ENCODE results near the gene NT5DC4.

Gene NT5DC4

DNA sequence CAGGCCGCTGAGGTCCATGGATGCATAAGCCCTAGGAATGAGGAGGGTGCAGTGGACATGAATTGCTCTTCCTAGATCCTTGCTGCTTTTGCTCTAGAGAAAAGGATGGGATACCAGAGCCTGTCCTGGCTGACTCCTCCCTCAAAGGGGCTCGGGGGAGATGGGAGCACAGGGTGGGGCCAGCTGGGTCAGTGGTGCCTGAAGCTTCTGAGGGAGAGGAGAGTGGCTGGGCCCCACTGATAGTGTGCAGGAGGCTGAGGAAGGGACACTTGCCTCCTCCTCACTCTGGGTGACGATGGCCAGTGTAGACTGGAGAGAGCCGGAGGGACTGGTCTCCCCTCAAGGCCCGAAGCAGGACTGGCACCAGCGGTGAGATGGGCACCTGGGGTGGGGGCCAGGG lies at the start of gene NT5DC4:
NT5DC4 (plus strand) TSS at position 236 of the 400 bp plus-strand sequence; CDS start at position 296, 60 bp downstream.
- no peak for DNase-seq

DNA sequence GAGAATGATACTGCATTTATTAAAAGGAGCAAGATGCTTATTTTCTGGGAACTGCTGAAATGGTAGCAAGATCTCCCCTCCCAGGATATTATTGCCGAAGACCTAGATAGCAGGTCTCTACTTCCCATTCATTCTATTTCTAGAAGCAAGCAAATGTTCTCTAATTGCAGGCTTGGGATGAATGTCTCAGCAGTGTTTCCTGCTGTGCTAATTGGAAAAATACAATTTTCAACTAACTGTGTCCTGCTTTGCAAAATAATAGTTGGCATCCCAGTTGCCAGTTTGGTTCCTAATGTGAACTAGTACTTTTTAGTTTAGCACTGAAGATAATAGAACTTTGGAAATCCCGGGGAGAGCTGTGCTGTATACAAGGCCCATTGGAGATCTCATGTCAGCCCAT lies 49.0 kb upstream of the NT5DC4 start:
- no peak for DNase-seq

DNA sequence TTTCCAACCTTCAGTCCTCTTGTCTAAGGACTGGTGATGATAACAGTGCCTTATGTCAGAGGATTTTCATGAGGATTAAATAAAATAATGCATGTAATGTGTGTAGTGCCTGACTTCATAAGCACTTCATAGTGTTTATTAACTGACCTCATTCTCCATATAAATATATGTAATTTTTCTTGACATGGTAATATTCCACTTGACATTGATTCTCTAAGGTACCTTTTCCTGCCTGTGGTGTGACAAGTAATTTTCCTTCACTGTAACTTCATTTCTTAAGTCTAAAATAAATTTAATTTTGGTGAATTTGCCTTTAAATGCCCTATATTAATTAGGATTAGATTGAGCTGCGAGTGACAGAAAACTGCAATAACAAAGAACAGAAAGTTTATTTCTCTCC lies 47.8 kb upstream of the NT5DC4 start:
- DNase-seq = no peak

DNA sequence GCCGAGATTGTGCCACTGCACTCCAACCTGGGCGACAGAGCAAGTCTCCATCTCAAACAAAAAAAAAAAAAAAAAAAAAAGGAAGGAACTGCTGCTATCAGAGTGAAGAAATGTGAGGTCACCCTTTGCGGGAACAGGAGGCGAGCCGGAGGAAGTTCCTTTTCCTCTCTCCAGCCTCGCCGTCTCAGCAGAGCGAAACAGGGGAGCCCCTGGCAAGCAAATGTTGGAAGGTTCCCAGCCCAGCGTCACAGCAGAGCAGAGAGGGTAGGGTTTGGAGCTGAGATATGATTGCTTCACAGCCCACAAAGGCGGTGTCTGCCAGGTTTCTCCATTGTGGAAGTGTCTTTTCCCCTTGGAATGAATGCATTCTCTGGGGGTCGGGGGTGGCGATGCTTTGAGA lies 46.6 kb upstream of the NT5DC4 start:
- no peak for DNase-seq

DNA sequence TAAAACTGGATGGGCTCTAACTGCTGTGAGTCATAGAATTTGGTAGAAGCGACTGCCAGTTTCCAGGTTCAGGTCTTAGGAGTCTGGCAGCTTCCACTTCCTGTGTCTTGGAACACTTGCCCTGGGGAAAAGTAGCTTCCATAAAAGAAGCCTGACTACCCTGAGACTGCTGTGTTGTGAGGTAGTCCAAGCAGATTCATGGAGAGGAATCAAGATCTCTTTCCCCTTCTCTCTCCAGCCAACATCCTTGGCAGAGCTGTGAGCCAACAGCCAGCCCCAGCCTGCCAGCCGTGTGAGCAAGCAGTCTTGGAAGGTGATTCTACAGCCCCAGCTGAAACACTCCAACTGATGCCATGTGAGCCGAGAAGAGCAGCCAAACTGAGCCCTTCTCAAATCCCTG lies 41.3 kb upstream of the NT5DC4 start:
- no peak for DNase-seq

DNA sequence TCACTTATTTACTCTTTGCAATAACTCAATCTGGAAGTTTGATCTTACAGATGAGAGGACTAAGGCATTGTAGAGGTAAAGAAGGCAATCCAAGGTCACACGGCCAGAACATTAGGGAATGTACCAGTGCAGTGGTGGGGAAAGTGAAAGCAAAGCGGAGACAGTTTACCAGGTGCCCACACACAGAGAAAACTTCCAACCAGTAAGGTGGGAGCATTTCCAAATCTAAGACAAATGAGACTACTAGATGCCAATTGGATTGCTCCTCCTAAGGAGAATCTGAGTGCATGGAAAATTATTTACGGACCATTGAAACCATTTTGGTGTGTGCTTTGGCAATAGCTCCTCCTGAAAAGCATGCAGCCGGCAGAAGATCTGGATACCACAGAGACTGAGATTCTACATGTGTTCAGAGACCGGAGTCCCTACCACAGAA lies 40.1 kb upstream of the NT5DC4 start:
- no peak for DNase-seq

DNA sequence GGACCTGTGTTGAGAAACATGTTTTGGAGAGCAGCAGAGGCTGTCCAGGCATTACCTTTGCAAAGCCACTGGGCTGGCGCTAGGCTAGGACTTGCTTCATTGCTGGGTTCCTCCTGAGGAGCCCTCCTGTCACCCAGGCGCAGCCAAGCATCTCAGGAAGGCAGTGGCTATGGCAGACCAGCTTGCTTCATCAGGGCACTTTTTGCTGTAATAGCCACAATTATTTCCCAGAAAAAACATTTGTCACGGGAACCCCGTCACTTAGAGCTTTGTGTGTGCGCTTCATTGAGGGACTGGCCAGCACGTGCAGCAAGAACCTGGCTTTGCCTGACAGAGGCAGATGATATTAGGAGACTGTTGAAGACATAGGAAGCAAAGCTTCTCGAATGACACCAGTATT lies 38.7 kb upstream of the NT5DC4 start:
- DNase-seq = no peak

DNA sequence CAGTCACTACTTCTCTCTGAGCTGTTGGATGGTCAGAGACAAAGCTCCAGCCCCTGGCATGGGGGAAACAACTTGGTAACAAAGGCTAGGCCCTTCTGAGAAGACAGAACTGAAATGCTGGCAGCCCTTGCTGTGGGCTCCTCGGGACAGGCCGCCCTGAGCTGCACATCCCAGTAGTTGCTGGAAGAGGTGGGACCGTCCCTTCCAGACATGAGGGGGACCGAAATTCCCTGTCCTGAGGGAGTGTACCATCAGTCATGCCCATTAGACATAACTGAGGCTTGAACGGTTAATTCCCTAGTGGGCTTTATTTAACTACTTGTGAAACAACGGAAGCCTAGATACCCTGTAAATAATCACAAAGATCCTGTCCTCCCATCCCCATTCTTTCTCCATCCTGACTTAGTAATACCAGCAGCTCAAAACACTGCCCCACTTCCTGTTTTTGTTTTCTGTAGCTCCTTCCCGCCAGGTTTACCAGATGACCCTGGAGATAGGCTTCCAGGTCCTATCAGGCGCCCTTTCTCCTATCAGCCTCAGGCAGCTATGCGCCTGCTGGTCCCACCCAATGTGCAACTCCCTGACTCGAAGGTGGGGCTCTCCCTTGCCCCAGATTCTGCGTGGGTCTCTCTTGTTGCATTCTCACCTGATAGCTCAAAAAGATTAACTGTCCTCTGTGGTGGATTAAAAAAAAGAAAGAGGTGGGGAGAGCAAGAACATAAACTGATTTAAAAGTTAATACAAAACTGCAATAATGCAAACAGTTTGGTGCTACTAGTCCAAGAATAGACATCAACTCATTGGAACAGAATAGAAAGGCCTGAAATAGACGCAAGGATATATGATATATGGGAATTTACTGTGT lies 37.0 kb upstream of the NT5DC4 start:
- no peak for DNase-seq

DNA sequence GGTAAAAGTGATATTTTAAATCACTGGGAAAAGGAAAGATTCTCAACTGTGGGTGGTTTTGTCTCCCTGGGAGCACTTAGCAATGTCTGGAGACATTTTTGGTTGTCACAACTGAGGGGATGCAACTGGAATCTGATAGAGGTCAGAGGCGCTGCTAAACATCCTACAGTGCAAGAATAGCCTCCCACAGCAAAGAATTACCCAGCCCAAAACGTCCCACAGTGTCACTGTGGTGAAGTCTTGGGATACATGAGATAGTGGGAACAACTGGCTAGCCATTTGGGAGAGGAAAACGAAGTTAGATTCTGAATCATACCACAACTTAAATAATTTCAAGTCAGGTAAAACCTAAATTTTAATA lies 36.4 kb upstream of the NT5DC4 start:
- no peak for DNase-seq

DNA sequence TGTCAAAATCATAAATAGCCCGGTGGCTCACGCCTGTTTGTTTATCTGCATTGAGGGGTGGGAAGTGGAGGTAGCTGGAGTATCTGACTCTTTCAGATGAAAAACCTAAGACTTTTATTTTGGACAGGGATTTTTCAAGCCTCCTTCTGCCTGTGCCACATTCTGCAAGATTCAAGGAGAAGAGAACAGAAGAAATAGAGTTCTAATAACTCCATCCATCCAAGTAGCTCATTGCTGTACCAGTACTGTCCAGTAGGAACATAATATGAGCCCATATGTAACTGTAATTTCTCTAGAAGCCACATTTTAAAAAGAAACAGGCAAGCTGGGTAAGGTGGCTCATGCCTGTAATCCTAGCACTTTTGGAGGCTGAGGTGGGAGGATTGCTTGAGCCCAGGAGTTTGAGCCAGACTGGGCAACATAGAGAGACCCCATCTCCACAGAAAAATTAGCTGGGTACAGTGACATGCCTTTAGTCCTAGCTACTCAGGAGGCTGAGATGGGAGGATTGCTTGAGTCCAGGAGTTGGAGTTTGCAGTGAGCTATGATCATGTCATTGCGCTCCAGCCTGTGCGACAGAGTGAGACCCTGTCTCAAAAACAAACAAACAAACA lies 35.4 kb upstream of the NT5DC4 start:
- DNase-seq = no peak

DNA sequence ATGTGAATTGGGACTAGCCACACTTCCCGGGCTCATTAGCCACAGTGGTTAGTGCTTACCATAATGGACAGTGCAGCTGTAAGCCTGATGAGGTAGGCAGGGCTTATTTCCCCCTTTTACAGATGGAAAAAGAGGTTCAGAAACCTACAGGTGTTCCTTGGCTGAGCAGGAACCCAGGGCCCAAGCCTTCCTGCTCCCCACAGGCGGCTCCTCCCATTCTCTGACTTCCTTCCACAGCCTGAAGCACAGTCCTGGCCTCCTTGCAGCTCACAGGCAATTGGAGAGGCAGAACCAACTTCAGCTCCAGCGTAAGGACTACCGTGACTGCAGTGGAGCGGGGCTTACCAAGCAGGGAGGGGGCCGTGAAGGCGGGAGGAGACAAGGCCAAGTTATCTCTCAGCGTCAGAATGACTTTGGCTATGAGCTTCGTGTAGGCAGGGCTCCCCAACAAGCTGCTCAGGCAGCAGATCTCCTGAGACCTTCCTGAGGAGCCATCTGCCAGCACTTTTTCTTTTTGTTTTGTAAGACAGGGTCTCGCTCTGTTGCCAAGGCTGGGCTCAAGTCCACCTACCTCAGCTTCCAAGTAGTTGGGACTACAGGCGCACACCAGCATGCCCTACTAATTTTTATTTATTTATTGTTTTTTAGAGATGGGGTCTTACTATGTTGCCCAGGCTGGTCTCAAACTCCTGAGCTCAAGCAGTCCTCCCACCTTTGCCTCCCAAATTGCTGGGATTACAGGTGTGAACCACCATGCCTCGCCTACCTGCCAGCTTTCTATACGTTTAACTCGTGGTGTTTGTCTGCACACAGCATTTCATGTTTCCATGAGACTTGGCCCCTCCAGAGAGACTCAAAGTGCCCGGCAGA lies 34.2 kb upstream of the NT5DC4 start:
- DNase-seq = peak; percentile 13

DNA sequence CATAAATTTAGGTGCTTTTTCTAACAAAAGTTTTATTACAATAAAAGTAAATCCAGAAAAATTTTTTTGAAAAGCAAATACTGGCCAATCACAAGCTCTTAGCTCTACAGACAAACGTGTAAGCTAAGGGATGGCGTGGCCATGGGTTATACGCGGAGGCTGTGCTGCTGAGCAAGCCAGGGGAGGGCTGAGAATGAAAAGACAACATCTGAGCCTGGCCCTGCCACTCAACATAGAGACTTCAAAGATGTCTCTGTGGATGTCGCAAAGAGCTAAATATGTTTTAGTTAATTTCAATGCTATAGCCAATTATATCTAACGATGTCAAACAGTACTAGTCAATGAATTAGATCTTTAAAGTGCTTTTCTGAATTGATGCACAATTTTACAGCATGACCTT lies 33.3 kb upstream of the NT5DC4 start:
- DNase-seq = no peak

DNA sequence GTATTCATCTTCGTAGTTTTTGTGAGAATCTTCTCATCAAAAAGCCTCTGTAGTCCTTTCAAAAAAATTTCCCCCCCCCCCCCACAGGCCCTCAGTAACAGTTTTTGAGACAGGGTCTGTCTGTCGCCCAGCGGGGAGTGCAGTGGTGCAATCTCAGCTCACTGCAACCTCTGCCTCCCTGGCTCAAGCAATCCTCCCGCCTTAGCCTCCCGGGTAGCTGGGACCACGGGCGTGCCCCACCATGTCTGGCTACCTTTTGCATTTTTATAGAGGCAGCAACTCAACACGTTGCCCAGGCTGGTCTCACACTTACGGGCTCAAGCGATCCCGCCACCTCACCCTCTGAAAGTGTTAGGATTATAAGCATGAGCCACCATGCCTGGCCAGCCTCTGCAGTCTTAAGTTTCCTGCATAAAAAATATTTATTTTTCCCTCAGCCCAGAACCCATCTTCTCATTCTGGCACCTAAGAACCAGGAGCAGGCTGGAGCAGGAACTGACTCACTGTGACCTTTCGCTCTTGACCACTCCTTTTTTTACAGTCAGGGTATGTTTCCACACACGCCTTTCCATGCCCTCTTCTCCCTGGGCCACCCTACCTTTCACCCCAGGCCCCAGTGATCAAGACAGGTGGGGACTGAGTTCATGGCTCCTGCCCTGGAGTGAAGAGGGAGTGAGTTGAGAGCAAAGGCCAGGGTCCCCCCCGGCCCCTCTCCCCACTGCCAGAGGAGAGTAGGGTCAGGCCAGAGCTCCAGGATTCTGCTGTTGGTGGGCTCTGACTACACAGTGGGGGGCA lies 32.5 kb upstream of the NT5DC4 start:
- no peak for DNase-seq

DNA sequence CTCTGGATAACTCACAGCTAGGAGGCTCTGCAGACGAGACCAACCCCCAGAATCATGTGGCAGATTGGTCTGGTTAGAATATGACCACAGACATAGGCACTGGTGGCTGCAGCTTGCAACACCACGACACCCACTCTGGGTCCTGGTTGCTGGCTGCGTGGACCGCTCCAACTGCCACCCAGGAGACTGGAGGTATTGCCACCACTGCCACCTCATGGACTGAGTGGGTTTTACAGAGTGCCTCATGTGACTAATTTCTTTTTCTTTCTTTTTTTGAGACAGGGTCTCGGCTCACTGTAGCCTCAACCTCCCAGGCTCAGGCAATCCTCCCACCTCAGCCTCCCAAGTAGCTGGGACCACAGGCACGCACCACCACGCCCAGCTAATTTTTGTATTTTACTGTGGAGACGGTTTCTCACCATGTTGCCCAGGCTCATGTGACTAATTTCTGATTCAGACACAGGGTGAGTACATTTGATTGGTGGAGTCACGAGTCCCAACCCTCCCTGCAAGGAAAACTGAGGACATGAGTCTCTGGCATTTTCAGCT lies 29.9 kb upstream of the NT5DC4 start:
- peak; percentile 76 for DNase-seq

DNA sequence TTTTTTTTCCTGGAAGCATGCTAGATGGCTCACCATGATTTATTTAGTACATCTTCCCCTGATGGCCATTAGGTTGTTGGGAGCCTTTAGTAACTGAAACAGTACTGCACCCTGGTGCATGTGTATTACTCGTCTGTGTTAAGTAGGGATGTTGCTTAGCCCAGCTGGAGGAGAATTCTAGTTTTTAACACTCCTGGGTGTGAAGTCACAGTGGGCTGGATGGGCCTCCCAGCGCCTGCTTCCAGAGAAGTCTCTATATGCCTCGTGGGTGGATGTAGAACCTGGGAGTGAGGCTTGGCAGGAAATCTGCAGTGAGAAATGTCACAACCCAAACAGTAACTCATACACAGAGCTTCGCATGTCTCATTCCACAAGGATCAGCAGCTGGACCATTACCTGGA lies 28.9 kb upstream of the NT5DC4 start:
- DNase-seq = no peak

DNA sequence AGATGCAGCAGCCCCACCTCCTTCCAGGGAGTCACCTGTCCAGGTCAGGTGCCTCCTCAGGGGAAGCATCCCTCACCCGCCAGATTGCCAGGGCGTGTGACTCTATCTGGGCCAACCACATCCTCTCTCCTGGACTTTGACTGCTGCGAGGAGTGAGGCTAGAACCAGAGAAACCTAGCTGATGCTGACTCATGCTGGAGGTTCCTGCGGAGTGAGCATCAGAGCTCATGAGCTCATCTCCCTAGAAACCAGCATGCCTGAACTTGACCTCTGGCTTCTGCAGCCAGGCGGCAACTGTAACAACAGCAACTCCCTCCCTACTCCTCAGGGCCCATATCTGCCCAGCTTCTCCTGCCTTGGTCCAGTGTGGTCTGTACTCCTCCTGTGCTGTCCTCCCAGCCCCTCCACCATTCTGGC lies 28.3 kb upstream of the NT5DC4 start:
- DNase-seq = no peak

DNA sequence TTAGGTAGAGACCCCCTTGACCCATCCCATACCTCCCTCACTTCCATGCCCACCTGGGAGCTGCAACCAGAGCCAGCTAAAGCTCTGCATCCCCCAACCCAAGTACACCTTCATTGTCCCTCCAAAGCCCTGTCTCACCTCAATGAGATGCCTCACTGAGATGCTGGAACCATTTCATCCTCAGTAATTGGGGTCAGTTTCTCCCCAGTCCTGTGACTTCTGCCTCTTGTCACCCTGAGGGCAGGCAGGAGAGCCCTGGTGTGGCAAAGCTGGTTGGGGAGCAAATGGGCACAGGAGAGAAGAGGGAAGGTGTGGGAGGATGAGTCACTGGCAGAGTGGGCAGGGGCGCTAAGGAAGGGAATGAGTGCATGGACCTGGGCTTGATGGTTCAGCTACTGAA lies 27.9 kb upstream of the NT5DC4 start:
- no peak for DNase-seq

DNA sequence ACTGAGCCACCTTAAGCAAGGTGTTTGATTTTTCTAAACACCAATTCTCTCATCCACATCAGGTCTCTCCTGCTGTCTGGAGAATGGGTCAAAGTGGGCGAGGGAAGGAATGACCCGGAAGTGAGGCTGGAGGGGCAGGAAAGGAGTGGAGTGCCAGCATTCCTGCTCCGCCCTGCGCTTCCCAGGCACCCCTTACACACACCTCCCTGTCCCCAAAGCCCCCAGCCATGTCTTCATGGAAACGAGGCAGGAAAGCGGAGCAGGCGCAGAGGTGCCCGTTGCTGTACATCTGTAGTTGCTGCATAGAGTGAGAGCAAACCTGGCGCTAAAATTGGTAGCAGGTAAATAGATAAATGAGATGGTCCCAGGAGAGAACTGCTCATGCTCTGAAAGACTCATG lies 27.2 kb upstream of the NT5DC4 start:
- DNase-seq = no peak

DNA sequence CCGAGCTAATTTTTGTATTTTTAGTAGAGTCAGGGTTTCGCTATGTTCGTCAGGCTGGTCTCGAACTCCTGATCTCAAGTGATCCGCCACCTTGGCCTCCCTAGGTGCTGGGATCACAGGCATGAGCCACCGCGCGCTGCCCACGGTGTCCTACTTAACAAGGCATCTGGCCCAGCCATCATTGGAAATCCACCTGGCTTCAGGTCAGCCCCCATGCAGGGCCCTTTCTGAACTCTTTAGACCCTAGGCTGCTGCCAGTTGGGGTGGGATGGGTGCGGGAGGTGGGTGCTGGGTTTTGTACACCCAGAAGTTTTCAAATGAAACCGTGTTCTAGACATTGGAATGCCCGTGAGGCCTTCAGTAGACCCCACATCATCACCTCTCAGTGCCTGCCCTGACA lies 26.6 kb upstream of the NT5DC4 start:
- DNase-seq = no peak

DNA sequence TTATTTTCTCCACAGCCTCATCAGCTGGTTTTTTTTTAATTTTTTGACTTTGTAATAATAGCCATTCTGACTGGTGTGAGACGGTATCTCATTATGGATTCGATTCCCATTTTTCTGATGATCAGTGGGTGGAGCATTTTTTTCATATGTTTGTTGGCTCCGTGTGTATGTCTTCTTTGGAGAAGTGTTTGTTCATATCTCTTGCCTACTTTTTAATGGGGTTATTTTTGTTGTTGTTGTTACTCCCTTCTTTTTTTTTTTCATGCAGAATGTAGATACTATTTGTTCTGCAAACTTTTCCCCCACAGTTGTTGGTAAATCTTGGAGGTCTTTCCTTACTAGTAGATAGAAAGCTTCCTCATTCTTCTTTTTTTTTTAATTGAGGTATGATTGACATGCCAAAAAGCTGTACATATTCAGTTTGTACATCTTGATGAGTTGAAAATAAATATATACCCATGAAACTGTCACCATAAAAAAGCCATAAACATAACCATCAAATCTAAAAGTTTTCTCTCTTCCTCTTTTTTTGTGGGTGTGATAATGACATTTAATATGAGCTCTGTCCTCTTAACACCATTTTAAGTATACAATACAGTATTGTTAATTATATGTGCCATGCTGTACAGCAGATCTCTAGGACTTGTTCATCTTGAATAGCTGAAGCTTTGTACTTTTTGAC lies 21.8 kb upstream of the NT5DC4 start:
- DNase-seq = no peak

DNA sequence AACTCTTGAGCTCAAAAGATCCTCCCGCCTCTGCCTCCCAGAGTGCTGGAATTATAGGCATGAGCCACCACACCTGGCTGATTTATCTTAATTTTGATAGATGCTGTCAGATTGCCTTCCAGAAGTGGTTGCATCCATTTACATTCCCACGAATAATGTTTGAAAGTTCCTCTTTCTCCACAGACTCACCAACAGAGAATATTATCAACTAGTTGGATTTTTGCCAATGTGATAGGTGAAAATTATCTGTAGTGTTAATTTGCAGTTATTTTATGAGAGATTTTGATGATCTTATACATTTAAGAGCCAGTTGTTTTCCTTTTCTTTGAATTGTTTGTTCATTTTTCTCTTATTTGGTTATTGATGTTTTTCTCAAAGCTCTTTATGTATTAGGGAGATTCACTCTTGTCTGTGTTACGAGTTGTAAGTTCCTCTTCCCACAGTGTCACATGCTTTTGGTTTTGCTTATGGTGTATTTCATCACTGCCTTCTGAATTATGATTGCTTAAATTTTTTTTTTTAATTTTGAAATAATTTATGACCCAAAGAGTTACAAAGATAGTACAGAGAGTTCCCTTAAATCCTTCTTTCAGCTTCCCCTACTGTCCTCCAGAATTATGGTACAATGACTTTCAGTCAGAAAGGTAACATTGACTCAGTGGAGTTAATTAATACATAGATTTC lies 20.7 kb upstream of the NT5DC4 start:
- no peak for DNase-seq
